HUES64 (cell line): ENCODE data around the gene CRACR2A.

Source experiments
- H3K27ac ChIP-seq: 2 replicates; pipeline ENCODE4 v1.7.0; 2013; ENCODE audit warnings: low read depth, low read length, inconsistent platforms
- H3K27me3 ChIP-seq: 2 replicates; pipeline ENCODE4 v1.6.1; 2013; ENCODE audit warnings: mild to moderate bottlenecking, low read length; ENCODE audit not compliant: insufficient read depth
- H3K36me3 ChIP-seq: 2 replicates; pipeline ENCODE4 v1.6.1; 2013; ENCODE audit warnings: mild to moderate bottlenecking, low read length; ENCODE audit not compliant: insufficient read depth
- H3K4me1 ChIP-seq: 2 replicates; pipeline ENCODE4 v1.6.1; 2013; ENCODE audit warnings: mild to moderate bottlenecking, low read length, moderate library complexity; ENCODE audit not compliant: insufficient read depth
- H3K4me3 ChIP-seq: 2 replicates; pipeline ENCODE4 v1.5.1; 2013; ENCODE audit warnings: mild to moderate bottlenecking, low read length, moderate library complexity
- H3K9ac ChIP-seq: 2 replicates; pipeline ENCODE4 v1.6.1; 2013; ENCODE audit warnings: mild to moderate bottlenecking, low read depth, low read length
- H3K9me3 ChIP-seq: 2 replicates; pipeline ENCODE4 v1.6.1; 2013; ENCODE audit warnings: low read depth, low read length; ENCODE audit not compliant: insufficient read depth
- WGBS: fragments of 150-250, 120-280 bp; methylation state at CpG from one replicate; pipeline ENCODE4 v1.1.7; 2013; ENCODE audit warnings: missing lambda C conversion rate; 5-methylcytosine and 5-hydroxymethylcytosine counted together

Gene CRACR2A

DNA sequence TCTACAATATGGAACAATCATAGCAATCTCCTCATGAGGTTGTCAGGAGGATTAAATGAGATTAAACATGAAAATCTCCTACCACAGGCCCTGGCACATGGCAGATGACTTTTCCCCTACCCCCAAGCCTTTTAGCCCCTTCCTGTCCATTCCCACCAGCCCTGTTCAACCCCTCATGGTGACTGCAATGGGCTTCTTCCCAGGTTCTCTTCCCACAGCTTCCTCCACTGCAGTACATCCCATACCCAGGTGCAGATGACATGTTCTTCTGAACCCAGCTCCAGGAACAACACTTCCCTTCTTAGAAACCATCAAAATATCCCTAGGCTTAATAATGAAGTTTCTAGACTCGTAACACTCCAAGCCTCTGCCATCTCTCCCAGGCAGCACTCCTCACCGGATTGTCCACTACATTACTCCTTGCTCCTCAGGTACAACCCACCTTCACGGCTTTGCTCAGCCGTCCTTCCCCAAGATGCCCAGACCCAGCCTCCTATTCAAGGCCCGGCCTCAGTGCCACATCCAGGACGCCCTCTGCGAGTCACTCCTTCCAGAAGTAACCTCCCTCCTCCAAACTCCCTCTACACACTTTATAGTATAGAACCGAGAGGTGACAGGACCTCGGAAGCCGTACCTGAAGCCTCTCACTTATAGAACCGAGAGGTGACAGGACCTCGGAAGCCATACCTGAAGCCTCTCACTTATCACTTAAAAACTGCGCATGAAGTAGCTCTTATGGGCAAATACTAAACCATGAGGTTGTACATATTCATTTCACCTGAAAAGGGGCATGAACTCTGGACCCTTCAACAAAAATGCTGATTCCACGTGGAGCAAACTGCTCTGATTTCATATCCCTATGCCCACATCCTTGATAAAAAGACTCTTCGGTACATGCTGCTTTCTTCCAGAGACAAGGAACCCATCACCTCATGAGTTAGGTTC, 1.5 kb downstream of the CRACR2A start:
- H3K27ac ChIP-seq, result no peak overlapping the region
- H3K4me3 ChIP-seq, result no peak overlapping the region
- no peak overlapping the region for H3K9ac ChIP-seq
- peaks cover 5% of the 10 kb centered on the region; the same call in 1 of the 2 replicates for H3K4me1 ChIP-seq
- WGBS, result 94% methylated on average over 15 of the region's 15 CpGs
- H3K27me3 ChIP-seq, result peaks cover 21% of the 10 kb centered on the region
- H3K9me3 ChIP-seq, result no peaks in the 10 kb centered on the region
- H3K36me3 ChIP-seq, result no peaks in the 10 kb centered on the region

DNA sequence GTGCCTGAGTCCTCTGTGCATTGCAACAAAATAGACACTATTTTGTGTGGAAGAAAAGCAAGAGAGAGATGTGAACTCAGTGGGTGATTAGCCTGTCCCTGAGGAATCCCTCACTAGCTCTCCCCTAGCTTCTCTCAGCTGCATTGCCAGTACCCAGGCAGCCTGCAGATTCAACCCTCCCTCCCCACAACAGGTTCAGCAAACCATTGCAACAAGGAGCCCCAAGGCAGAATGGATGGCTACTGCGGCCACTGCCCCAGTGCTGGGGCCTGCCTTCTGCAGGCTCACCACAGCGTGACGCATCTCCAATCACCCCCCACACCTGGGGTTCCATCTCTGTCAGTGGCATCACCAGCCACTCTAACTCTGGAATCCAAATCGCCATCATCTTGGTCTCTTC, 2.3 kb downstream of the CRACR2A start:
- no peaks in the 10 kb centered on the region for H3K36me3 ChIP-seq
- H3K9ac ChIP-seq, result no peak overlapping the region
- peaks cover 5% of the 10 kb centered on the region; the same call in 1 of the 2 replicates for H3K4me1 ChIP-seq
- no peak overlapping the region for H3K4me3 ChIP-seq
- 87% methylated on average over 3 of the region's 4 CpGs for WGBS
- H3K27me3 ChIP-seq, result peaks cover 21% of the 10 kb centered on the region
- no peak overlapping the region for H3K27ac ChIP-seq
- H3K9me3 ChIP-seq, result no peaks in the 10 kb centered on the region

DNA sequence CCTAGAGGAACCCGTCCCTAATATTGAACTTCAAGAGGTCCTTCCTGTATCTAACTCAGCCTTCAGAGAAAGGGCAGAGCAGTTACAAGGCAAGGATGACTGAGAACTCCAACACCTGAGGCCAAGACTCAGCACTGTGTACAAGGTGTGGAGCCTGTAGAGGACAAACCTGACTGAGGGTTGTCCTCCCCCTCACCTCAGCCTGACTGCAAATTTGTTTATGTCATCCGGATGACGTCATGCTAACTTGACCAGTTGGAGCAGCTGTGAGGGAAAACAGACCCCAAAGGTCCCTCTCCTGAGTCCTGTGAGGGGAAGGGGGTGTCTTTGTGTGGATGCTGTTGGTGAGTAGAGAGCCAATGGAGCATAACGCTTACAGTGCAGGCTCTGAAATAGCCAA, 4.3 kb downstream of the CRACR2A start:
- 90% methylated on average over 4 of the region's 4 CpGs for WGBS

DNA sequence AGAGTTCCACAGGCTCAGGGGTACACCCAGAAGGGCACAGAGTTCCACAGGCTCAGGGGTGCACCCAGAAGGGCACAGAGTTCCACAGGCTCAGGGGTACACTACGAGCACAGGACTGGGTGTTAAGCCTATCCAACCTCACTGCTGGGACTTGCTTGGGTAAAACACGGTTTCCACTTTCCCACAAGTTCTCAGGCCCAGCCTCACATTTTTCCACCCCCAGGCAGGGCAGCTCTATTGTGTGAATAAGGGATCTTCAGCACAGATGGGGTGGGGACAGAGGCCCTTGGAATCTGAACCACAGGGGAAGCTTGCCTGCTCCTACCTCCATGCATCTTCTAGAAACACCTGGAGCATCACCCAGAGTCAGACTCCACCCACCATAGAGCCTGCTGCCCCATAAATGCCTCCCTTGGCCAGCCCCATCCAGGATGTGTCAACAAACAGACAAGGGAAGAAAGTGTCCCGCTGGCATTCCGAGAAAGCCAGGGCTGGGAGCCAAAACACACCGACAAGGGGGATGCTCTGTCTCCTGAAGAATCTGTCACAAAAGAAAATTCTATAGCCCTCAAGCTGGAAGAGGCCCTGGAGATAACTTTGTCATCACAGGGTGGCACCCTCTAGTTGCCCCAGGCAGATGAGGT, 4.8 kb downstream of the CRACR2A start:
- Histone ChIP-seq H3K4me1 (no peaks in the 10 kb centered on the region), H3K9ac (no peak overlapping the region), H3K36me3 (no peaks in the 10 kb centered on the region), H3K27ac (no peak overlapping the region), H3K4me3 (no peak overlapping the region), H3K27me3 (peaks cover 16% of the 10 kb centered on the region), H3K9me3 (no peaks in the 10 kb centered on the region)
- 80% methylated on average over 5 of the region's 5 CpGs for WGBS

More for the DNA sequence above, 4.3 kb downstream of the CRACR2A start:
- peaks cover 16% of the 10 kb centered on the region for H3K27me3 ChIP-seq
- no peaks in the 10 kb centered on the region for H3K36me3 ChIP-seq
- no peak overlapping the region for H3K4me3 ChIP-seq
- no peaks in the 10 kb centered on the region for H3K9me3 ChIP-seq
- H3K27ac ChIP-seq, result no peak overlapping the region
- H3K9ac ChIP-seq, result no peak overlapping the region
- H3K4me1 ChIP-seq, result peaks cover 3% of the 10 kb centered on the region; the same call in 1 of the 2 replicates

DNA sequence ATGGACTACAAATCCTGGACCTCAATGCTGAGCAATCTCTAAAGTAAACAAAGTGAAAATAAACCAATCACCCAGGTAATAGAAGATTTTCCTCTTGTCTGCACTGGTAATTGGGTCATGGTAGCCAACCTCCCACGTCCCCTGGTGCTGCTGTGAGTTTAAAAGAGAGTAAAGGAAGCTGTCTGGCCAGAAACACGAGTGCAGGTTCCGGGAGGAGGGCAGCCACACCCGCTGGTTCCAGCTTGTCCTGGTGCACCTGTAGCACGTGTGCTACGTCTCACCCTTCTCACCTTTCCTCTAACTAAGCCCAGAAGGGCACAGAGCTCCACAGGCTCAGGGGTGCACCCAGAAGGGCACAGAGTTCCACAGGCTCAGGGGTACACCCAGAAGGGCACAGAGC, 5.4 kb downstream of the CRACR2A start:
- Histone ChIP-seq H3K27ac (no peak overlapping the region), H3K36me3 (no peaks in the 10 kb centered on the region), H3K9me3 (no peaks in the 10 kb centered on the region), H3K4me3 (no peak overlapping the region), H3K9ac (no peak overlapping the region), H3K4me1 (no peaks in the 10 kb centered on the region), H3K27me3 (peaks cover 12% of the 10 kb centered on the region)
- WGBS, result 95% methylated on average over 6 of the region's 6 CpGs

DNA sequence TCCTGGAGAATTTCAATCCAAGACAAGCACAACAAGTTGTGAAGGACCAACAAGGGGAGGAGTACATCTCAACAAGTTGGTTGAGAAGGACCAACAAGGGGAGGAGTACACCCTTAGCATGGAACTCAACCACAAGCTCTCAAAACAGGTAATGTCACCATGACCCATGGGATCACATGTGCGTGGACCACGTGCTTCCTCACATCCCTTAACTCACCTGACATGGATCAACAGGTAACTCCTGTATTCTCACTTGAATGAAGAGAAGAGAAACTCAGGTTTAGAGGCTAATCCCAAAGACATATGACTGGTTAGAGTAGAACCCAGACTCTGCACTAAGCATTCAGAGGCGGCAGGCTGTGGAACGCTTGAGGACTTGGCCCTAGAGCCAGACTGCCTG, 6.2 kb downstream of the CRACR2A start:
- no peaks in the 10 kb centered on the region for H3K9me3 ChIP-seq
- H3K4me3 ChIP-seq, result no peak overlapping the region
- no peaks in the 10 kb centered on the region for H3K4me1 ChIP-seq
- WGBS, result 95% methylated on average over 4 of the region's 4 CpGs
- peaks cover 4% of the 10 kb centered on the region for H3K27me3 ChIP-seq
- H3K27ac ChIP-seq, result no peak overlapping the region
- no peak overlapping the region for H3K9ac ChIP-seq
- no peaks in the 10 kb centered on the region for H3K36me3 ChIP-seq

DNA sequence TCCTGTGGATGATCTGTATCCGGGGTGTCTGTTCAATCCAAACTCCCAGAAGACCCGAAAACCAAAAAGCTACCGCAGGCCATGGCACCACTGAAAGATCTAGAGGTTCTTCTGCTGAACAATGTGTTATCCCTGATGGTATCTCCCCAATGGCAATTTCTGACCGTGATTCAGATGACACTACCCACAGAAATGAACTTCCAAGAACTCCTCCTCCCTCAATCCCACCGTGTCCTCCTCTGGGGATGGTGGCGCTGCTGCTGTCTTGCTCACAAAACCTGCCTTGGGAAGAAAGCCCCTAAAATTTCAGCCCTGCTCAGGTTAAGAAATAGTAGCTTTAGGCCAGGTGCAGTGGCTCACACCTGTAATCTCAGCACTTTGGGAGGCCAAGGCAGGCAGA, 7.8 kb downstream of the CRACR2A start:
- Histone ChIP-seq H3K4me3 (no peak overlapping the region), H3K27ac (no peak overlapping the region), H3K27me3 (no peaks in the 10 kb centered on the region), H3K9me3 (no peaks in the 10 kb centered on the region), H3K36me3 (no peaks in the 10 kb centered on the region), H3K9ac (no peak overlapping the region), H3K4me1 (no peaks in the 10 kb centered on the region)
- WGBS, result 91% methylated on average over 6 of the region's 6 CpGs

DNA sequence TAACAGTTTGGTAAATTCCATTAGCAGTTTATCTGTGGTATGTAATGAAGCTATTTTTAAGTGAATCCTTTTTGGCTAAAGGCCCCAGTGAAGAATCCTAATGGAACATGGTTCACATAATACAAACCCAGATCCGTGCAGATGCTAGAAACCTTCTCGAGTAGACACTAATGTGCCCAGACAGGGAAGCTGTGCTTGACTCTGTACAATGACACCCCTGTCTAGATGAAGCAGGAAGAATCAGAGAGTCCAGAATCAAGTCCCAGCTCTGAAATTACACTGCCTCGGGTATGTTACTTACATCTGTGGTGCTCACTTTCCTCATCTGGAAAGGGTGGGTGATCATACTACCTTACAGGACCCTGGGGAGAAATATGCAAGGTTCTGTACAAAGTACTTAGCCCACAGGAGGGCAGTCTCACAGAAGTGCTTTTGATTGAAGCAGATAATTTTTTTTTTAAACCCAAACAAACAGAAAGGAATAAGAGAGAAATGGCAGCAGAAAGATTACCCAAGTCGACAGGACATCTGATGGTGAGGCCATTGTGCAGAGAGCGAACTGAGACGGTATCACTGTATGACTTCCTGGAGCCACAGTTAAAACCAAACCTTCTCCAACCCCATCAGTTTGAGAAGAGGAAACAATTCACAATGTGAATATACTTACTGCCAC, 8.5 kb downstream of the CRACR2A start:
- H3K9me3 ChIP-seq, result no peaks in the 10 kb centered on the region
- H3K27ac ChIP-seq, result no peak overlapping the region
- no peaks in the 10 kb centered on the region for H3K36me3 ChIP-seq
- H3K9ac ChIP-seq, result no peak overlapping the region
- WGBS, result 86% methylated on average over 6 of the region's 6 CpGs
- no peak overlapping the region for H3K4me3 ChIP-seq
- H3K27me3 ChIP-seq, result no peaks in the 10 kb centered on the region
- no peaks in the 10 kb centered on the region for H3K4me1 ChIP-seq

DNA sequence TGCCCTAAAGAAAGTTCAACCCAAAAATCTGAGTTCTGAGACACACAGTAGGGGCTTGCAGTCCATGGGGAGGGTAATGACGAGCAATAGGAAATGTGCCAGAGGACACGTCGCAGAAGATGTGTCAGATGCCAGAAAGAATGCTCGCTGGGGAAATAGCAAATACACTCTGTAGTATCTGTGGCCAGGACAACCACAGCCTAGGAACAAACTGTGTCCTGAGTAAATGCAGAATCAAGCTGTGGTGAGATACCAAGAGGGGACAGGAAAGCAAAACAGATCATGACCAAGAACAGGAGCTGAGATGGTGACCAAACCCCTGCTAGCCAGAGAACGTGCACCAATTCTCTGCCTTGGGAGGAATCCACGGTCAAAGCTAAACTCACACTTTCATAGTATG, 9.1 kb downstream of the CRACR2A start:
- no peaks in the 10 kb centered on the region for H3K4me1 ChIP-seq
- H3K27me3 ChIP-seq, result no peaks in the 10 kb centered on the region
- H3K27ac ChIP-seq, result no peak overlapping the region
- H3K9me3 ChIP-seq, result no peaks in the 10 kb centered on the region
- WGBS, result 91% methylated on average over 6 of the region's 6 CpGs
- no peak overlapping the region for H3K4me3 ChIP-seq
- no peak overlapping the region for H3K9ac ChIP-seq
- H3K36me3 ChIP-seq, result no peaks in the 10 kb centered on the region

DNA sequence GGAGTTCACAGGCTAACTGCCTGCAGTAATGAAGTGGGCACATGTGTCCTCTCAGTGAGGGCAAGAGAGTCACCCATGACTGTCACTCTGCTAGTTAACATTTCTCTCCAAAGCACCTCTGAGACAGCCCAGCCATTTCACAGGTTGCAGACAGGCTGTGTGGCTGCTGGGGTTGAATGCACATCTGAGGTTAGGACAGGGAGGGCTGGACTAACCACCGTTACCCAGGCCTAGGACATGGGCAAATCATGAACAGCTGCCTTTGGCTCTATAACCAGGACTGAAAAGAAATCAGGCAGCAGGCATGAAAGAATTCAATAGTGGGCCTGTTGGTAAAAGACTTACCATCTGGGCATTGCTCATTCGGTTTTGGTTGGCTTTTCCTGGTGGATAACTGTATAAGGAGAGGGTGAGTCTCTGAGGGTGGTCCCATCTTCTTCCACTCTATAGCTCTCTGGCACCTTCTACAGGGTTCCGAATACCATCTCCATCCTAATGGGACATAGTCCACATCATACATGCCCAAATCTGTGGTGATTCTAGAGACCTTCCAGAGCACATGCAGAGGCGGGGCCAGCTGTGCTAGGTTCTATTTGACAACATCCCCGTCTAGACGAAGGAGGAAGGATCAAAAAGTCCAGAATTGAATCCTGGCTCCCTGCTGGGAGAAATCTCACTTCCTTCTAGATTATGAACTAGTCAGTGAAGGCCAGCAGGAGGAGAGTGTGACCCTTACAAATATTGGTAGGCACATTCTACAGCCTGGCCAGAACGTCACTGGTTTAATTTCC, 10.8 kb downstream of the CRACR2A start:
- Histone ChIP-seq H3K27ac (no peak overlapping the region), H3K4me1 (no peaks in the 10 kb centered on the region), H3K36me3 (no peaks in the 10 kb centered on the region), H3K9me3 (no peaks in the 10 kb centered on the region), H3K27me3 (no peaks in the 10 kb centered on the region), H3K4me3 (no peak overlapping the region), H3K9ac (no peak overlapping the region)
- WGBS, result 90% methylated on average over 7 of the region's 7 CpGs
